ENCODE results near the gene UTY. TPM values are rescaled to one million over a fixed set of nuclear protein-coding genes. Genes with fewer than 3 reads are reported as not detected.

Gene UTY
- total RNA-seq, 1 donor from 2014 or later: not detected

- Mint-ChIP-seq H3K4me1 (ENCODE audit: low read depth) (no peaks in the 10 kb centered on the region), H3K4me3 (ENCODE audit: low read depth) (no peak overlapping the region), H3K36me3 (ENCODE audit: insufficient read depth) (no peaks in the 10 kb centered on the region), H3K27me3 (no peaks in the 10 kb centered on the region), H3K27ac (no peak overlapping the region), H3K9me3 (ENCODE audit: low read depth) (no peaks in the 10 kb centered on the region)
- no peak for TF ChIP-seq CTCF (IDR thresholded peaks at IDR 0.05; ENCODE audit: unreplicated experiment)
- no peak for DNase-seq (ENCODE audit: low spot score, unreplicated experiment)
These were observed 8.9 kb upstream of the UTY start for GRCh38 chrY:13488738-13489137.

GRCh38 chrY:13479121-13479711 lies 617 bp downstream of the UTY start:
- Mint-ChIP-seq H3K27ac (no peak overlapping the region), H3K9me3 (ENCODE audit: low read depth) (no peaks in the 10 kb centered on the region), H3K4me1 (ENCODE audit: low read depth) (no peaks in the 10 kb centered on the region), H3K4me3 (ENCODE audit: low read depth) (no peak overlapping the region), H3K36me3 (ENCODE audit: insufficient read depth) (no peaks in the 10 kb centered on the region), H3K27me3 (no peaks in the 10 kb centered on the region)
- no peak for DNase-seq (ENCODE audit: low spot score, unreplicated experiment)
- TF ChIP-seq CTCF (IDR thresholded peaks at IDR 0.05; ENCODE audit: unreplicated experiment): no peak

- H3K4me3 Mint-ChIP-seq (ENCODE audit: low read depth): no peak overlapping the region
- no peak for DNase-seq (ENCODE audit: low spot score, unreplicated experiment)
- H3K36me3 Mint-ChIP-seq (ENCODE audit: insufficient read depth): no peaks in the 10 kb centered on the region
- no peaks in the 10 kb centered on the region for H3K4me1 Mint-ChIP-seq (ENCODE audit: low read depth)
- no peak overlapping the region for H3K27ac Mint-ChIP-seq
- H3K9me3 Mint-ChIP-seq (ENCODE audit: low read depth): no peaks in the 10 kb centered on the region
- H3K27me3 Mint-ChIP-seq: no peaks in the 10 kb centered on the region
- no peak for TF ChIP-seq CTCF (IDR thresholded peaks at IDR 0.05; ENCODE audit: unreplicated experiment)
These were observed 1.6 kb downstream of the UTY start for GRCh38 chrY:13478126-13478785.

GRCh38 chrY:13474997-13475396 lies 4.8 kb downstream of the UTY start:
- no peaks in the 10 kb centered on the region for H3K9me3 Mint-ChIP-seq (ENCODE audit: low read depth)
- TF ChIP-seq CTCF (IDR thresholded peaks at IDR 0.05; ENCODE audit: unreplicated experiment): no peak
- H3K4me1 Mint-ChIP-seq (ENCODE audit: low read depth): no peaks in the 10 kb centered on the region
- H3K4me3 Mint-ChIP-seq (ENCODE audit: low read depth): no peak overlapping the region
- H3K36me3 Mint-ChIP-seq (ENCODE audit: insufficient read depth): no peaks in the 10 kb centered on the region
- DNase-seq (ENCODE audit: low spot score, unreplicated experiment): no peak
- no peak overlapping the region for H3K27ac Mint-ChIP-seq
- H3K27me3 Mint-ChIP-seq: no peaks in the 10 kb centered on the region

- no peaks in the 10 kb centered on the region for H3K27me3 Mint-ChIP-seq
- no peak for TF ChIP-seq CTCF (IDR thresholded peaks at IDR 0.05; ENCODE audit: unreplicated experiment)
- H3K4me3 Mint-ChIP-seq (ENCODE audit: low read depth): no peak overlapping the region
- DNase-seq (ENCODE audit: low spot score, unreplicated experiment): no peak
- H3K4me1 Mint-ChIP-seq (ENCODE audit: low read depth): no peaks in the 10 kb centered on the region
- no peaks in the 10 kb centered on the region for H3K9me3 Mint-ChIP-seq (ENCODE audit: low read depth)
- no peak overlapping the region for H3K27ac Mint-ChIP-seq
- H3K36me3 Mint-ChIP-seq (ENCODE audit: insufficient read depth): no peaks in the 10 kb centered on the region
These were observed 28.3 kb downstream of the UTY start for GRCh38 chrY:13451572-13451971.
